WERI-Rb-1 (cell line): ENCODE results near the gene CTTNBP2.

Experiments
- DNase-seq: peaks from one replicate; pipeline ENCODE4 v3.0.0-alpha.2; 2020
- H3K27ac ChIP-seq: fragments of 250-450 bp; sonication (Bioruptor Pico); 2 replicates; pipeline ENCODE4 v1.5.1; 2020; ENCODE audit warnings: mild to moderate bottlenecking, moderate library complexity
- H3K27me3 ChIP-seq: fragments of 250-450 bp; sonication (Bioruptor Pico); 2 replicates; pipeline ENCODE4 v1.5.1; 2021; ENCODE audit warnings: mild to moderate bottlenecking, low read depth, moderate library complexity; ENCODE audit not compliant: insufficient read depth, severe bottlenecking
- H3K36me3 ChIP-seq: fragments of 250-450 bp; sonication (Bioruptor Pico); 2 replicates; pipeline ENCODE4 v1.5.1; 2020; ENCODE audit warnings: mild to moderate bottlenecking, moderate library complexity
- H3K4me3 ChIP-seq: 2 replicates; pipeline ENCODE4 v1.5.1; 2011; ENCODE audit warnings: low read depth, mild to moderate bottlenecking, control low read depth, low read length
- H3K9me3 ChIP-seq: fragments of 250-450 bp; sonication (Bioruptor Pico); 2 replicates; pipeline ENCODE4 v1.5.1; 2021; ENCODE audit warnings: mild to moderate bottlenecking, moderate library complexity; ENCODE audit not compliant: severe bottlenecking
- CTCF ChIP-seq: IDR thresholded peaks from 2 replicates; pipeline ENCODE4 v1.5.1; 2011; ENCODE audit warnings: low read depth, mild to moderate bottlenecking, control low read depth, inconsistent platforms, low read length

CTTNBP2 gene

GRCh38 chr7:117730390-117730789 is 142.9 kb downstream of the CTTNBP2 start:
- no peak overlapping the region for H3K27ac ChIP-seq
- H3K9me3 ChIP-seq: no peaks in the 10 kb centered on the region
- no peaks in the 10 kb centered on the region for H3K36me3 ChIP-seq
- no peak for TF ChIP-seq CTCF
- no peak for DNase-seq
- H3K27me3 ChIP-seq: peaks cover 72% of the 10 kb centered on the region
- H3K4me3 ChIP-seq: no peak overlapping the region

- no peak for TF ChIP-seq CTCF
- Histone ChIP-seq H3K4me3 (no peak overlapping the region), H3K36me3 (no peaks in the 10 kb centered on the region), H3K27me3 (peaks cover 73% of the 10 kb centered on the region), H3K27ac (no peak overlapping the region), H3K9me3 (no peaks in the 10 kb centered on the region)
- DNase-seq: no peak
Observed at GRCh38 chr7:117728890-117729624, 144.2 kb downstream of the CTTNBP2 start.

- Histone ChIP-seq H3K27ac (no peak overlapping the region), H3K27me3 (peaks cover 63% of the 10 kb centered on the region), H3K9me3 (no peaks in the 10 kb centered on the region), H3K4me3 (no peak overlapping the region), H3K36me3 (no peaks in the 10 kb centered on the region)
- no peak for DNase-seq
- TF ChIP-seq CTCF: no peak
Observed at GRCh38 chr7:117724898-117725297, 148.3 kb downstream of the CTTNBP2 start.

GRCh38 chr7:117719377-117719776 is 153.9 kb downstream of the CTTNBP2 start:
- no peak for DNase-seq
- no peak overlapping the region for H3K4me3 ChIP-seq
- H3K9me3 ChIP-seq: no peaks in the 10 kb centered on the region
- no peak for TF ChIP-seq CTCF
- no peak overlapping the region for H3K27ac ChIP-seq
- H3K27me3 ChIP-seq: peaks cover 55% of the 10 kb centered on the region
- no peaks in the 10 kb centered on the region for H3K36me3 ChIP-seq

GRCh38 chr7:117718116-117718835 is 155.0 kb downstream of the CTTNBP2 start:
- TF ChIP-seq CTCF: no peak
- no peak for DNase-seq
- Histone ChIP-seq H3K27ac (no peak overlapping the region), H3K9me3 (no peaks in the 10 kb centered on the region), H3K36me3 (no peaks in the 10 kb centered on the region), H3K4me3 (no peak overlapping the region), H3K27me3 (peaks cover 55% of the 10 kb centered on the region)
